ENCODE results near the gene HYLS1.

HYLS1 gene

DNA sequence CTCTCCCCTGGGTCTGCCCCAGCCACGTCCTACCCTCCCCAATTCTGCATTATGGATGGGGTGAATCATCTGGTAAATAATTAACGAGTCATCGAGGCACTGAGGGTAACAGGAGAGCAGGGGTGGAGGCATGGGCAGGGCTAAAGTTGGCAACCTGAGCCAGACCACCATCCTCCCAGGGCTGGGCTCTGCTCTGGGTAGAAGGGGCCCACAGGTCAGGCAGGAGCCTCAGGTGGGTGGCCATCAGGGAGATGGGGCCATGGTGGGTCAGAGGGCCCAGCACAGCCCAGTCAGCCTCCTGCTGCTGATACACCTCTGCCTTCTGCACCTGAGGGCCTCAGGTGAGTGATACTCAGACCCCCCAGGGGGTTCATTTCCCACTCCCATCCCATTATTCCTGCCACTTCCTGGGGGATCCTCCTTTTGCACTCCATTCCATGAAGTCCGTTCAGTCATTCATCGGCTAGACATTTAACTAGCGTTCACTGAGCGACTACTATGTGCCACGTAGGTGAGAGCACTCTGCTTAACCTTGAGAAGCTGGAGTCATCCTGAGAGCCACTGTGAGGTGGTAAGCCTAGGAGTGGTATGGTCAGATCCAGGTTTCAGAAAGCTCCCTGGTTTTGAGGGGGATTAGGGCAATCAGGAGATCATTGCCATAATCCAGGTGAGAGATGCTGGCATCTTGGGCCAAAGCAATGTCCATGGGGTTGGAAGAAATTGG is 58.5 kb downstream of the HYLS1 start, which contains the start of gene VSIG10L2:
Gene VSIG10L2 (plus strand): TSS at position 248 of the 724 bp plus-strand sequence. CDS start 12 bp downstream, at position 260.
- no peaks in the 10 kb centered on the region for H3K27me3 ChIP-seq (ENCODE audit: insufficient read depth, poor library complexity, severe bottlenecking)
- H3K4me1 ChIP-seq (ENCODE audit: insufficient read depth, poor library complexity, severe bottlenecking), result no peaks in the 10 kb centered on the region
- no peak within 1 kb of the TSS for H3K4me3 ChIP-seq (ENCODE audit: severe bottlenecking)
- no peak within 1 kb of the TSS for H3K27ac ChIP-seq (ENCODE audit: poor library complexity, severe bottlenecking)
- TF ChIP-seq, protein P1, sequence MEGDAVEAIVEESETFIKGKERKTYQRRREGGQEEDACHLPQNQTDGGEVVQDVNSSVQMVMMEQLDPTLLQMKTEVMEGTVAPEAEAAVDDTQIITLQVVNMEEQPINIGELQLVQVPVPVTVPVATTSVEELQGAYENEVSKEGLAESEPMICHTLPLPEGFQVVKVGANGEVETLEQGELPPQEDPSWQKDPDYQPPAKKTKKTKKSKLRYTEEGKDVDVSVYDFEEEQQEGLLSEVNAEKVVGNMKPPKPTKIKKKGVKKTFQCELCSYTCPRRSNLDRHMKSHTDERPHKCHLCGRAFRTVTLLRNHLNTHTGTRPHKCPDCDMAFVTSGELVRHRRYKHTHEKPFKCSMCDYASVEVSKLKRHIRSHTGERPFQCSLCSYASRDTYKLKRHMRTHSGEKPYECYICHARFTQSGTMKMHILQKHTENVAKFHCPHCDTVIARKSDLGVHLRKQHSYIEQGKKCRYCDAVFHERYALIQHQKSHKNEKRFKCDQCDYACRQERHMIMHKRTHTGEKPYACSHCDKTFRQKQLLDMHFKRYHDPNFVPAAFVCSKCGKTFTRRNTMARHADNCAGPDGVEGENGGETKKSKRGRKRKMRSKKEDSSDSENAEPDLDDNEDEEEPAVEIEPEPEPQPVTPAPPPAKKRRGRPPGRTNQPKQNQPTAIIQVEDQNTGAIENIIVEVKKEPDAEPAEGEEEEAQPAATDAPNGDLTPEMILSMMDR (IDR thresholded peaks at IDR 0.05; ENCODE audit: poor library complexity, severe bottlenecking), result no peak
- H3K36me3 ChIP-seq (ENCODE audit: low read depth), result no peaks in the 10 kb centered on the region
- no peak for ATAC-seq (ENCODE audit: low read depth)
- H3K9me3 ChIP-seq (ENCODE audit: severe bottlenecking), result no peaks in the 10 kb centered on the region
- DNase-seq (ENCODE audit: low spot score), result no peak

DNA sequence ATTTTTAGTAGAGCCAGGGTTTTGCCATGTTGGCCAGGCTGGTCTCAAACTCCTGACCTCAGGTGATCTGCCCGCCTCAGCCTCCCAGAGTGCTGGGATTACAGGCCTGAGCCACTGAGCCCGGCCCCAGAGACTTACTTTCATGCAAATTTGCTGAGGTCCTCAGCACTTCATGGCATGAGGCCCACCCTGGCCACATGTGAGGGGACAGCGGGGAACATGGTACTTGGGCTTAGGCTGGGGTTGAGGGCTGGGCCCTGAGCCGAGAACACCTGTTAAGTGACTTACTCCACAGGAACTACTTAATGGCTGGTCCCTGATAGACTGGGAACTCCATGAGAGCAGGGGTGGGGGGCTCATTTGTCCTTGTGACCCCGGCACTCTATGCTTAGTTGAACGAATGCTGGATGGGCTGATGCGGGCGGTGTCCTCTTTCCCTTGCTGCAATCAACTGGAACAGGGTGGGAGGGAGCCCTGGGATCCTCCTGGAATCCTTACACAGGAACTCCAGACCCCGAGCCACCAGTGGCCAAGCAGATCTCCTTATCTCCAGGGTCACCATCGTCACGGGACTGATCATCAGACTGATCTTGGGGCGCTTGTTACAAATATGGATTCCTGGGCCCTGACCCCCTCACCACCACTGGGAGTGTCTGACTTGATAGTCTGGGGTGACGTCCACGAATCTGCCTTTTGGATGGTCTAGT is 59.4 kb downstream of the HYLS1 start:
- DNase-seq (ENCODE audit: low spot score), result no peak
- no peak for ATAC-seq (ENCODE audit: low read depth)
- no peak overlapping the region for H3K27ac ChIP-seq (ENCODE audit: poor library complexity, severe bottlenecking)
- H3K27me3 ChIP-seq (ENCODE audit: insufficient read depth, poor library complexity, severe bottlenecking), result no peaks in the 10 kb centered on the region
- no peak overlapping the region for H3K4me3 ChIP-seq (ENCODE audit: severe bottlenecking)
- H3K4me1 ChIP-seq (ENCODE audit: insufficient read depth, poor library complexity, severe bottlenecking), result no peaks in the 10 kb centered on the region
- TF ChIP-seq, protein P1 (IDR thresholded peaks at IDR 0.05; ENCODE audit: poor library complexity, severe bottlenecking), result no peak
- no peaks in the 10 kb centered on the region for H3K36me3 ChIP-seq (ENCODE audit: low read depth)
- no peaks in the 10 kb centered on the region for H3K9me3 ChIP-seq (ENCODE audit: severe bottlenecking)

DNA sequence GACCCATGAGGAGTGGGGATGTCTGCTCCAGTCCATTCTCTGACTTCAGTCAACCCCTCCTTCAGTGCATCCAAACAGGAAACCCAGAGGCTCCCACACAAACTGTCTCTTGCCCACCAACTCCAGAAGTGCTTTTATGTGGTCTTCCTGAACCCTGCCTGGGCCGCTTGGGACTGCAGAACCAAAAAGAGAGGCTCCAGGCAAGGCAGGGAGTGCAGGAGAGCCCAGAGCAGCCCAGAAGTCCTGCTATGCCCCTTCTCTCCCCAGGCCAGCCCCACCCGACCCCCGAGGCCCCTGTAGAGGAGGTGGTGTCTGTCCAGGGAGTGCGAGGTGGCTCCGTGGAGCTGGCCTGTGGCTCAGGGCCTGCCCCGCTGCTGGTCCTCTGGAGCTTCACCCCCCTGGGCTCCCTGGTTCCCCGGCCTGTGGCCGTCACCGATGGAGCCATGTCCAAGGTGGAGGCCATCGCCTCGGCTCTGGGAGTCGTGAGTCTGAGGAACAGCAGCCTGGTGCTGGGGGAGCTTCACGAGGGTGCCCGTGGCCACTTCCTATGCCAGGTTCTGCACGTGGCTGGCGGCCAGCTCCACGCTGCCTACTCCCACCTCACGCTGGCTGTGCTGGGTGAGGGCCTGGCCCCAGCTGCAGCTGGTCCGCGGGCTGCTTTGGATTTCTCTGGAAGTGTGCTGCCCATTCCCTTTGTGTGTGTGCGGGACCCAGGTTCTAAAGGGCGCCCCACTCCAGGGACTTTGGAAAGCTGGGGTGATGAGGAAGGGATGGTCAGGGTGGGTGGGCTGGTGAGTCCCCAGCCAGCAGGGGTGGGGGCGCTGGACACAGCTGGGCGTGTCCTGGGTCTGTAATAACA is 60.2 kb downstream of the HYLS1 start:
- Histone ChIP-seq H3K27ac (ENCODE audit: poor library complexity, severe bottlenecking) (no peak overlapping the region), H3K4me1 (ENCODE audit: insufficient read depth, poor library complexity, severe bottlenecking) (peaks cover 5% of the 10 kb centered on the region), H3K36me3 (ENCODE audit: low read depth) (no peaks in the 10 kb centered on the region), H3K27me3 (ENCODE audit: insufficient read depth, poor library complexity, severe bottlenecking) (no peaks in the 10 kb centered on the region), H3K4me3 (ENCODE audit: severe bottlenecking) (no peak overlapping the region), H3K9me3 (ENCODE audit: severe bottlenecking) (no peaks in the 10 kb centered on the region)
- DNase-seq (ENCODE audit: low spot score) (no peak), ATAC-seq (ENCODE audit: low read depth) (no peak)
- TF ChIP-seq, protein P1 (IDR thresholded peaks at IDR 0.05; ENCODE audit: poor library complexity, severe bottlenecking), result no peak

DNA sequence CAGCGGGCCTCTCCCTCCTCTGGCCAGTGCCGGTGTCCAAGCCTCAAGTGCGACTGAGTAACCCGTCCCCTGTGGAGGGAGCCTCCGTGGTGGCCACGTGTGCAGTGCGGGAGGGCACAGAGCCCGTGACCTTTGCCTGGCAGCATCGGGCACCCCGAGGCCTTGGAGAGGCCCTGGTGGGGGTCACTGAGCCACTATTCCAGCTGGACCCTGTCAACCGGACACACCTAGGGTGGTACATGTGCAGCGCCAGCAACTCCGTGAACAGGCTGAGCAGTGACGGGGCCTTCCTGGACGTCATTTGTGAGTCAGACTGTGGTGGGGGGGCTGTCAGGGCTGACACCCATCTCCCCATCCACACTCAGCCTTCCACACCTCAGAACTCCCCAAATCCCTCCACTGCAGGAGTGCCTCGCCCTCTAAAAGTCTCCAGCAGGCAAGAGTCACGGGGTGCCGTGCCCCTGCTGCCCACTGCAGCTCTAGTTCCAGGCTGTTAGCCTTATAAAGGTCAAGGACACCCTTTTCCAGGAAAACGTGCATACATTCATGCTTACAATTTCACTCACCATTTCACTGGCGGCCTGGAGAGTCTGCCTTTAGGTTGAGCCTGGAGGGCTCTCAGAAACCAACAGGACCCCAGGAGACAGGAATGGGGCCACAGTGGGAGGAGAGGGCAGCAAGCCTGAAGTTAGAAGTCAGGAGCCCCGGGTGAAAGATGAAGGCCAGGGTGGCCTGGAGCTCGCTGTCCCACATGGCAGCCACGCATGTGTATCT is 61.0 kb downstream of the HYLS1 start:
- no peak for DNase-seq (ENCODE audit: low spot score)
- ATAC-seq (ENCODE audit: low read depth), result no peak
- TF ChIP-seq, protein P1 (IDR thresholded peaks at IDR 0.05; ENCODE audit: poor library complexity, severe bottlenecking), result no peak
- H3K4me1 ChIP-seq (ENCODE audit: insufficient read depth, poor library complexity, severe bottlenecking), result peaks cover 13% of the 10 kb centered on the region
- H3K9me3 ChIP-seq (ENCODE audit: severe bottlenecking), result no peaks in the 10 kb centered on the region
- no peak overlapping the region for H3K4me3 ChIP-seq (ENCODE audit: severe bottlenecking)
- no peaks in the 10 kb centered on the region for H3K27me3 ChIP-seq (ENCODE audit: insufficient read depth, poor library complexity, severe bottlenecking)
- H3K27ac ChIP-seq (ENCODE audit: poor library complexity, severe bottlenecking), result no peak overlapping the region
- no peaks in the 10 kb centered on the region for H3K36me3 ChIP-seq (ENCODE audit: low read depth)

Measured in RWPE2 (cell line).